H1 (cell line): ENCODE measurements around the gene GCFC2. TPM values are rescaled to one million over a fixed set of nuclear protein-coding genes. Genes with fewer than 3 reads are reported as not detected.

Experiments
- PHF8 ChIP-seq: fragments of 200-600 bp; sonication (generic); conservative IDR thresholded peaks from 2 replicates; pipeline ENCODE4 v1.7.1; 2012; ENCODE audit warnings: low read depth, mild to moderate bottlenecking, inconsistent platforms, low read length, moderate library complexity
- RBBP5 ChIP-seq: IDR thresholded peaks from 2 replicates; pipeline ENCODE4 v1.7.1; 2012; ENCODE audit warnings: low read depth, mild to moderate bottlenecking, inconsistent platforms, low read length, moderate library complexity, borderline replicate concordance
- TEAD4 ChIP-seq: IDR thresholded peaks from 2 replicates; pipeline ENCODE4 v1.6.1; 2012; ENCODE audit warnings: low read depth, low read length, inconsistent platforms, mixed read lengths
- polyA plus RNA-seq, 7 experiments: library from polyadenylated mRNA; depleted of rRNA in 3 of 7; stranded (reverse) in 5 of 7; unstranded in 2 of 7; fragments of >200 nt in 5 of 7; fragments of 200-250 nt in 2 of 7; gene quantifications; 1 replicate in 5 of 7; 2 replicates in 1 of 7; 4 replicates in 1 of 7; pipeline versions ENCODE4 v1.2.1 to v1.2.3, GENCODE V29; 2011 to 2013; ENCODE audit warnings: missing spikeins in 2 of 7, mixed read lengths in 2 of 7
- total RNA-seq: library from RNA; stranded (reverse); fragmentation: NEBNext Ultra II Directional; extraction: Animal tissue kit (Norgen Biotek cat#: 25700); gene quantifications from 2 replicates; pipeline ENCODE4 v1.2.1, GENCODE V29; 2021

The GCFC2 gene
- total and polyA plus RNA-seq, 2 of the 8 experiments (the other 6 are each of a cell fraction or from before 2014, with no cell fraction given), result 5.6 to 19.1 TPM

- no peak for TF ChIP-seq RBBP5
- no peak for TF ChIP-seq TEAD4
- no peak for TF ChIP-seq PHF8
Measured at GRCh38 chr2:75728614-75729419, 18.1 kb upstream of the GCFC2 start (continued).
